PC-9 (cell line): ENCODE measurements around the gene TGFBR1. TPM values are rescaled to one million over a fixed set of nuclear protein-coding genes. Genes with fewer than 3 reads are reported as not detected.

Experiments
- BruUV-seq: library from RNA; stranded (reverse); fragments of 400-500 nt; replicated peaks from 2 replicates; lab custom pipeline; 2021; lab: Mats Ljungman, UMichigan
- CTCF ChIA-PET: fragments of 300-600 bp; sonication (Branson Sonifier 250); formaldehyde crosslinking; loops from one replicate; lab custom pipeline; 2022; ENCODE audit warnings: antibody characterized with exemption; lab: Charles Lee
- POLR2A ChIA-PET: fragments of 300-600 bp; sonication (Branson Sonifier 250); formaldehyde crosslinking; loops from one replicate; lab custom pipeline; 2022; ENCODE audit warnings: antibody characterized with exemption; ENCODE audit not compliant: unreplicated experiment; lab: Charles Lee
- DNase-seq, 2 experiments: peaks; one replicate each; pipeline versions ENCODE4 v3.0.0 to v3.0.0-alpha.2; 2015 to 2022; ENCODE audit warnings: mixed read lengths in 1 of 2
- H2AFZ ChIP-seq: fragments of 200-600 bp; sonication (generic); 2 replicates; pipeline ENCODE4 v1.8.1; 2017; ENCODE audit warnings: antibody characterized with exemption
- H3F3A ChIP-seq: fragments of 200-600 bp; sonication (generic); 2 replicates; pipeline ENCODE4 v1.8.1; 2017; ENCODE audit warnings: antibody characterized with exemption, mild to moderate bottlenecking, low read depth; ENCODE audit not compliant: insufficient read depth
- H3K27ac ChIP-seq: fragments of 200-600 bp; sonication (generic); 2 replicates; pipeline ENCODE4 v1.6.1; 2016; ENCODE audit warnings: mixed run types
- H3K27me3 ChIP-seq: fragments of 200-600 bp; sonication (generic); 2 replicates; pipeline ENCODE4 v1.6.1; 2016; ENCODE audit warnings: low read depth, mixed run types; ENCODE audit not compliant: insufficient read depth
- H3K36me3 ChIP-seq: fragments of 200-600 bp; sonication (generic); 2 replicates; pipeline ENCODE4 v1.6.1; 2016; ENCODE audit warnings: low read depth, mixed run types
- H3K4me1 ChIP-seq: fragments of 200-600 bp; sonication (generic); replicated peaks from 2 replicates; pipeline ENCODE4 v1.6.1; 2016; ENCODE audit warnings: mixed run types; ENCODE audit not compliant: insufficient read depth
- H3K4me2 ChIP-seq: fragments of 200-600 bp; sonication (generic); 2 replicates; pipeline ENCODE4 v1.6.1; 2017; ENCODE audit warnings: mixed run types
- H3K4me3 ChIP-seq: fragments of 200-600 bp; sonication (generic); 2 replicates; pipeline ENCODE4 v1.6.1; 2016; ENCODE audit warnings: mixed run types
- H3K79me2 ChIP-seq: fragments of 200-600 bp; sonication (generic); 2 replicates; pipeline ENCODE4 v1.6.1; 2017; ENCODE audit warnings: low read depth, mixed run types
- H3K9me2 ChIP-seq: fragments of 200-600 bp; sonication (generic); 2 replicates; pipeline ENCODE4 v1.8.1; 2017; ENCODE audit warnings: mild to moderate bottlenecking; ENCODE audit not compliant: insufficient read depth
- H3K9me3 ChIP-seq: fragments of 200-600 bp; sonication (generic); 2 replicates; pipeline ENCODE4 v1.8.1; 2016; ENCODE audit warnings: low read depth; ENCODE audit not compliant: insufficient read depth
- H4K20me1 ChIP-seq: fragments of 200-600 bp; sonication (generic); 2 replicates; pipeline ENCODE4 v1.8.1; 2017; ENCODE audit not compliant: insufficient read depth
- CTCF ChIP-seq: fragments of 200-600 bp; sonication (generic); conservative IDR thresholded peaks from 2 replicates; pipeline ENCODE4 v1.6.1; 2017; ENCODE audit warnings: mixed run types, antibody characterized with exemption, mild to moderate bottlenecking, moderate library complexity
- EZH2 ChIP-seq: fragments of 200-600 bp; sonication (generic); IDR thresholded peaks from 2 replicates; pipeline ENCODE4 v1.8.0; 2017; ENCODE audit warnings: antibody characterized with exemption, low read depth
- intact Hi-C: fragments of 100-400 bp; cut with micrococcal nuclease; formaldehyde crosslinking; loops from one replicate; pipeline ENCODE4 v1.10.0; 2022; ENCODE audit not compliant: unreplicated experiment
- total RNA-seq: library from RNA; stranded (reverse); gene quantifications from 2 replicates; pipeline ENCODE4 v1.2.3, GENCODE V29; 2021

Gene TGFBR1
- total RNA-seq, 1 experiment from 2014 or later: 18.3 TPM

- Histone ChIP-seq H3F3A (no peaks in the 10 kb centered on the region), H3K9me3 (no peaks in the 10 kb centered on the region), H3K36me3 (no peaks in the 10 kb centered on the region), H3K4me2 (no peak overlapping the region), H3K9me2 (no peaks in the 10 kb centered on the region), H2AFZ (no peak overlapping the region), H4K20me1 (no peaks in the 10 kb centered on the region), H3K27me3 (peaks cover 3% of the 10 kb centered on the region; the same call in 1 of the 2 replicates), H3K27ac (no peak overlapping the region), H3K4me1 (no peaks in the 10 kb centered on the region), H3K79me2 (no peaks in the 10 kb centered on the region), H3K4me3 (no peak overlapping the region)
- ChIA-PET CTCF (interaction anchor here (0.6 kb wide), 1 partner anchor 336 kb away, joined by 4 read pairs; no protein-coding TSS in a partner anchor), POLR2A (no interaction called here)
- no peak for DNase-seq
- BruUV-seq: no TSS peak
- intact Hi-C loops: loop anchor here (5.0 to 10.0 kb wide), 4 partner anchors 83 to 1413 kb away; no protein-coding TSS in a partner anchor
- no peak for TF ChIP-seq EZH2
- no peak for TF ChIP-seq CTCF
Observed at GRCh38 chr9:99184110-99184474, 79.2 kb downstream of the TGFBR1 start.

- H3K9me3 ChIP-seq: no peaks in the 10 kb centered on the region
- H3K36me3 ChIP-seq: no peaks in the 10 kb centered on the region
- no peaks in the 10 kb centered on the region for H3F3A ChIP-seq
- H3K4me3 ChIP-seq: no peak overlapping the region
- H3K79me2 ChIP-seq: no peaks in the 10 kb centered on the region
- ChIA-PET CTCF (interaction anchor here (0.6 to 0.7 kb wide), 4 partner anchors 106 to 1258 kb away, joined by 3 to 7 read pairs (median 5); no protein-coding TSS in a partner anchor), POLR2A (no interaction called here)
- TF ChIP-seq EZH2: no peak
- peak; percentile 90 for TF ChIP-seq CTCF
- no TSS peak for BruUV-seq
- no peaks in the 10 kb centered on the region for H3K9me2 ChIP-seq
- DNase-seq: peak; percentile 59 to 75
- H4K20me1 ChIP-seq: no peaks in the 10 kb centered on the region
- intact Hi-C loops: loop anchor here (5.0 to 10.0 kb wide), 4 partner anchors 83 to 1413 kb away; no protein-coding TSS in a partner anchor
- no peaks in the 10 kb centered on the region for H3K4me1 ChIP-seq
- H2AFZ ChIP-seq: no peak overlapping the region
- peaks cover 9% of the 10 kb centered on the region; the same call in 1 of the 2 replicates for H3K27me3 ChIP-seq
- no peak overlapping the region for H3K4me2 ChIP-seq
- no peak overlapping the region for H3K27ac ChIP-seq
Observed at GRCh38 chr9:99184475-99185347, 79.8 kb downstream of the TGFBR1 start.

- H3K4me3 ChIP-seq: no peak overlapping the region
- no TSS peak for BruUV-seq
- H3K36me3 ChIP-seq: no peaks in the 10 kb centered on the region
- intact Hi-C loops: loop anchor here (10.0 kb wide), 1 partner anchor 1040 kb away; no protein-coding TSS in a partner anchor
- no peak for TF ChIP-seq EZH2
- TF ChIP-seq CTCF: no peak
- no peak overlapping the region for H3K27ac ChIP-seq
- H3F3A ChIP-seq: no peaks in the 10 kb centered on the region
- no peak overlapping the region for H2AFZ ChIP-seq
- ChIA-PET CTCF (interaction anchor here (0.6 to 0.7 kb wide), 4 partner anchors 105 to 1258 kb away, joined by 3 to 16 read pairs (median 6); no protein-coding TSS in a partner anchor), POLR2A (no interaction called here)
- H3K79me2 ChIP-seq: no peaks in the 10 kb centered on the region
- H3K9me2 ChIP-seq: no peaks in the 10 kb centered on the region
- no peak overlapping the region for H3K4me2 ChIP-seq
- H4K20me1 ChIP-seq: no peaks in the 10 kb centered on the region
- no peaks in the 10 kb centered on the region for H3K4me1 ChIP-seq
- H3K9me3 ChIP-seq: no peaks in the 10 kb centered on the region
- H3K27me3 ChIP-seq: peaks cover 11% of the 10 kb centered on the region; the same call in 1 of the 2 replicates
- no peak for DNase-seq
Observed at GRCh38 chr9:99185348-99185632, 80.4 kb downstream of the TGFBR1 start.
